GM19035 (cell line): ENCODE measurements around the gene WFS1.

Source experiments
- ATAC-seq: cut with Tn5 transposase; IDR thresholded peaks from one replicate; pipeline ENCODE4 v1.9.1; 2021; ENCODE audit not compliant: unreplicated experiment

The WFS1 gene, protein sequence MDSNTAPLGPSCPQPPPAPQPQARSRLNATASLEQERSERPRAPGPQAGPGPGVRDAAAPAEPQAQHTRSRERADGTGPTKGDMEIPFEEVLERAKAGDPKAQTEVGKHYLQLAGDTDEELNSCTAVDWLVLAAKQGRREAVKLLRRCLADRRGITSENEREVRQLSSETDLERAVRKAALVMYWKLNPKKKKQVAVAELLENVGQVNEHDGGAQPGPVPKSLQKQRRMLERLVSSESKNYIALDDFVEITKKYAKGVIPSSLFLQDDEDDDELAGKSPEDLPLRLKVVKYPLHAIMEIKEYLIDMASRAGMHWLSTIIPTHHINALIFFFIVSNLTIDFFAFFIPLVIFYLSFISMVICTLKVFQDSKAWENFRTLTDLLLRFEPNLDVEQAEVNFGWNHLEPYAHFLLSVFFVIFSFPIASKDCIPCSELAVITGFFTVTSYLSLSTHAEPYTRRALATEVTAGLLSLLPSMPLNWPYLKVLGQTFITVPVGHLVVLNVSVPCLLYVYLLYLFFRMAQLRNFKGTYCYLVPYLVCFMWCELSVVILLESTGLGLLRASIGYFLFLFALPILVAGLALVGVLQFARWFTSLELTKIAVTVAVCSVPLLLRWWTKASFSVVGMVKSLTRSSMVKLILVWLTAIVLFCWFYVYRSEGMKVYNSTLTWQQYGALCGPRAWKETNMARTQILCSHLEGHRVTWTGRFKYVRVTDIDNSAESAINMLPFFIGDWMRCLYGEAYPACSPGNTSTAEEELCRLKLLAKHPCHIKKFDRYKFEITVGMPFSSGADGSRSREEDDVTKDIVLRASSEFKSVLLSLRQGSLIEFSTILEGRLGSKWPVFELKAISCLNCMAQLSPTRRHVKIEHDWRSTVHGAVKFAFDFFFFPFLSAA

DNA sequence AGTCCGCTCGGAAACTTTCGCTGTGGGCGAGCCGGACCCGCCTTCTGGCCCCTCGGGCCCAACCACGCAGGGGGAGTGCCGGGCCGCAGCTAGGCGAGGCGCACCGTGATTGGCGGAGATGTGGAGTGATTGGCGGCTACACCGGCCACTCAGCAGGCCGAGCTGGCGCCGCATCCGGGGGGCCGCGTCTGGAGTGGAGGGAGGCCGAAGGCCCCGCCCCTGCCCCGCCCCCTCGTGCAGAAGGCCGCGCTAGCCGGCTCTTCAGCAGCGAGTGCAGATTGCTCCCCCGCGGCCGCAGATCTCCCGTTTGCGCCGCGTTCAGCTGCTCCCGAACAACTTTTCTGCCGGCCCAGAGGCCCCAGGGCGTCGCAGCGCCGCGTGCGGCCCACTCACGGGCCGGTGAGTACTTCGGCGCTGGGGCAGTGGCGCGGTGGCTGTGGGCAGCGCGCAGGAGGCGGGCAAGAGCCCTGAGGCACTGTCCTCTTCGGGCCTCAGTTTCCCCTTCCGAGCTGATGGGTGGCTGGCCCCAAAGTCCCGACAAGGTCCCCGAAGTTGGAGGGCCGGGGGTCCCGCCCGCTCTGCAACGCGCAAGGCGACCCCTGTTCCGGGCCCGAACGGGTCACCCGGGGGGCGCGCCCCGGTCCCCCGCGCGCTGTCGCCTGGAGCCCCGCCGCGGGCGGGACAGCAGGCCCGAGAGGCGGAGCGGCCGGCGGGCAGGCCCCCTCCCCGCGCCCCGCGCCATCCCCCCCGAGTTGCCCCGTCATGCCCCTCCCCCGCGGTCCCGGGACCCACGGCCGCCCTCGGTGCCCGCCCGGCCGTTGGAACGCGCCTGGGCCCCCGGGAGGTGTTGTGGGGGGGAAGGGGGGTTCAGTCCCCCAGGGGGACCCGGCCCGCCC lies at the start of gene WFS1:
Gene WFS1, plus strand, starts transcription at position 235 of the 896 bp plus-strand sequence. CDS start 7,606 bp downstream, outside the sequence.
- peak; percentile 100 for ATAC-seq

DNA sequence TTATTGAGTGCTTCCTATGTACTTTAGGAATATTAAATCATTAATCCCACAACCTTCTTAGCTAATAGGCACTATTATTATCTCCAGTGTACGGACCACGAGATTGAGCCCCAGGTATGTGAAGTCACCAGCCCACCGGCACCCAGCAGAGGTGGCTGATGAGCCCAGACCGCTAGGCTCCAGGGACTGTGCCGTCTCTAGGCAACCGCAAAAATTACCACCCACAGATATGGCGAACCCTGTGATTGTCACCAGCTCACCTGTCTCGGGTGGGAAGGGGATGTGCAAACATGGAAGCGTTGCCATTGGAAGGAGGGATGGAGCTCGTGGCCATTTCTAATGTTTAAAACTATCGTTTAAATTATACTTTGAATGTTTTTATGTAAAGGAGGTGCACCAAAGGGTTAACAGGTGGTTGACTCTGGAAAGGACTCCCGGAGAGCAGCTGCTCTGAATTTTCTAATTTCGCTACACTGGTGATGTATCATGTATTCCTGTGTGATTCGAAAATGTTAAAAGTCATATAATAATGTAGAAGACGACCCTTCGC lies 48.3 kb upstream of the WFS1 start:
- ATAC-seq, result no peak

DNA sequence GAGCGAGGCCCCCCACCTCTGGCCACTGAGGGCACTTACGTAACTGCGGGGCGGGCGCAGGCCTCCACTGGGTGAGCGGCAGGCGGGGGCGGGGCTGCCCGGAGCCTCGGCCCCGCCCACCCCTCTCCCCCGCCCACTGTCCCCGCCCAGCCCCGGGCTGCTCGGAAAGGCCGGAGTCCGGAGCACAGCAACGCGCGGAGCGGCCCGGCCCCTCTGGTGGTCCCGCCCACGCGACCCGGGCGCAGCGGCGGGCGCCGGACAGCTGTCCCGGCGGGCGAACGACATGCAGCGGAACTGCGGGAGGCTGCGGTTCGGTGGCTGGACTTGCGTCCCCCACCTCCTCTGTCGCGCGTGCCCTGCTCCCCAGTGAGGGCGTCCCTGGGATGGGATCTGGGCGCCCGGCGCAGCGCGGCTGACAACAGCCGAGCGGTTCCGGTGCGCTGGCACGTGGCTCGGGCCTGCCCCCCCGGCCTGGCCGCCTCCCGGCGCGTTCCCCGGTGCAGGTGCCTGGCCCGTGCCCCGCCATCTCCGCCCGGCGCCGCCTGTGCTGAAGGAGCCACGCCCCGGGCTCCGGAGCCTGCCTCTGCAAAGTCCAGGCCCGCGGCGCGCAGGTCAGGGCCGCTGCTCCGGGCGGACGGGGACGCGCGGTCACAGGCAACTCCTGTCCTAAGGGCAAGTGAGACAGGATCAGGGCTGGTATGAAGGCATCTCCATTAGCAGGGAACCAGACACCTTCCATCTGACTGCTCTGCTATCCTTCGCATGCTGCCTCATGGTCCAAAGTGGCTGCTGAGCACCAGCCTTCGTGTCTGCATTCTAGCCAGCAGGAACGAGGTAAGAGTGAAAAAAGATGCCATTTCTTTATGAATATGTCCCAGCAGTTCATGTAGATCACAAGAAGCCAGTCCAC lies 47.5 kb upstream of the WFS1 start:
- no peak for ATAC-seq

DNA sequence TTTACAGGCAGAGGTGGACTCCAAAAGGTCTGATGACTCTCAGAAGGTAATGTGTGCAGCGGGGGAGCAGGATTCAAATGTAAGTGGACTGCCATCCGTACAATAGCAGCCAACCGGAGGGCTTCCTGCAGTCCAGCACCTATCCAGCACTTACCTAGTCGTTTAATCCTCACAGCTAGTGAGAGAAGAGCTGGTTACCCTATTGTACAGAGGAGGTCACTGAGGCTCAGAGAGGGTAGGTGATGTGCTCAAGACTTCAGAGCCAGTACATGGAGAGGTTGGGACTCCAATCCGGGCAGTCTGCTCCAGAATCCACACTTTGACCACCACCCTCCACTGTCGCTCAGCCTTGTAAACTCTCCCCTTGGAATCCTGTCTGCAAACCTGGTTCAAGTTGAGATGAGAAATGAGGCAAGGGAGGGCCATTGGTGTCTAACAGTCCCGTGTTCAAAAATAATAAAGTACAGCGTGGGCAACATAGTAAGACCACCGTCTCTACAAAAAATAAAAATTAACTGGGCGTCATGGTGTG lies 46.8 kb upstream of the WFS1 start:
- no peak for ATAC-seq

DNA sequence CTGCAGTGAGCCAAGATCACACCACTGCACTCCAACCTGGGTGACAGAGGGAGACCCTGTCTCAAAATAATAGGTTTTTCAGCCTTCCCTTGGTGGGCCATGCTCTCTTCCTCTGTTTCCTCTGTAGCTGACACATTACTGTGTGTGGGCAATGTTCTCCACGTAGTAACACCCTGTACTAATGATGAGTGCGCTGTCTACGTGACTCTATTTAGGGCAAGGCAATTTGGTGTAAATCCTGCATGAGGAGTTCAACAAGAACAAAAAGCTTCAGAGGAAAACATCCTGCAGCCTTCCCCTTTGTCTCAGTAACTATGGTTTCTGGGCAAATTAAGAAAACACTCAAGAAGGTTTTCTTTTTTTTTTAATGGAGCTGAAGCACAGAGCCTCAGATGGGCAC lies 44.9 kb upstream of the WFS1 start:
- ATAC-seq, result no peak

DNA sequence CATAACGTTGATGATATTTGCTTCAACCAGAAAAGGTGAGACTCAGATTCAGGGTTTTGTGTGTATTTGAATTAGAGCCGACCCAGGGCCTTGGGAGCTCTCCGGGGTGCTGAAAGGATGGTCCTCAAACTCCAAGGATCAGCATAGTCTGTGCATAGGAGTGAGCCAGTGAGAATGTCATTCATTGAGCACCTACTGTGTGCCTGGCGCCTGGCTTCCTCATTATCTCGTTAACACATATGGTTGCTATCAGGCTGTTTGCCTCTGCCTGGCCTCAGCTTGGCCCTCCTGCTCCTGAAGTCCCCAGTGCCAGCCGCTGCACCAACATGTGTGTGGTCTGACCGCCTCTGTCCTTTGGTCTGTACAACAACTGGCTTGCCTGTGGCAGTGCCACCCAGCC lies 44.2 kb upstream of the WFS1 start:
- no peak for ATAC-seq

DNA sequence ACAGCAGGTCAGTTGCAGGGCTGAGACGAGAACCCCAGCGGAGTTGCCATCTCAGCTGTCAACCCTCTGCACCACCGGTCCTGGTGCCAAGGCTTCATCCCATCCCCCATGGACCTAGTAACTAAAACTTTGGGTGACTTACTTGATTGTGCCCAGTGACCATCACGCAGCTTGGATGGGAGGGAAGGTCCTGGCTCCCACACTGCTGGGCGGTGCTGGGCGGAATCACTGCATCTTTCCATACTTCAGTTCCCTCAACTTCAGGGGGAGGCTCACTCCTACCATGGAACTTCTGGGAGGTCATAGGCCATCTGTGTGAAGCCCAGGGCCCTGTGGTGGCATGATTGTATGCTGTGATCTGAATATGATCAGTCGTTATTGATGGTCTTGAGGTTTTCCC lies 43.1 kb upstream of the WFS1 start:
- ATAC-seq, result no peak

DNA sequence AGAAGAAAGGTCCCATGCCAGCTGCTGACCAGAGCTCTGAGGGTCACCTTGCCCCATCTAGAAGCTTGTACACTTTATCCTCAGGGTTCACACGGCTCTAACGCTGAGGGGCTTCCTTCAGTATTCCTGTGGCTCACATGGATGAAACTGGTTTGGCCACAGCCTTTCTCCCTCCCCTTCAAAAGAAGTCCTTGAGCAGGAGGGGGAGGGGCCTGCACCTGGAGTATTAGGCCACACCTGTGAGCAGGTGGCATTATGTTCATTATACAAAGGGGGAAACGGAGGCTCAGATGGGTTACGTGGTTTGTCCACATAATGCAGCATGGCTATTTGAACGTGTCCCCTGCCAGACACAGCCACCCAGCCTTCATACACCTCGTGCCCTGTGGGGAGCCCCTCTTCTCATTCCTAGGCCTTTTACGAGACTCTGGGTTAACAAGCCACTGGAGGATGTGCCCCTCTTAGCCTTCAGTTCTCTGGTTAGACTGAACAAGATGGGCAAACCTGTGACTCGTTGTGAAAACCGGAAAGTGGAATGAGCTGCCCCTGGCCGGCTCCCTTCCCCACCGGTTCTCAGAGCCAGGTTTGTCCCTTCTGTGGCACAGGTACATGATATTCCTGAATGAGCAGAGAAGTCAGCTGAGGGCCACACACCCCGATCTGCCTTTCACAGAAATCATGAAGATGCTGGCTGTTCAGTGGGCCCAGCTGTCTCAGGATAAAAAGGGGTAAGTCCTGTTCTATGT lies 42.1 kb upstream of the WFS1 start:
- ATAC-seq, result no peak

DNA sequence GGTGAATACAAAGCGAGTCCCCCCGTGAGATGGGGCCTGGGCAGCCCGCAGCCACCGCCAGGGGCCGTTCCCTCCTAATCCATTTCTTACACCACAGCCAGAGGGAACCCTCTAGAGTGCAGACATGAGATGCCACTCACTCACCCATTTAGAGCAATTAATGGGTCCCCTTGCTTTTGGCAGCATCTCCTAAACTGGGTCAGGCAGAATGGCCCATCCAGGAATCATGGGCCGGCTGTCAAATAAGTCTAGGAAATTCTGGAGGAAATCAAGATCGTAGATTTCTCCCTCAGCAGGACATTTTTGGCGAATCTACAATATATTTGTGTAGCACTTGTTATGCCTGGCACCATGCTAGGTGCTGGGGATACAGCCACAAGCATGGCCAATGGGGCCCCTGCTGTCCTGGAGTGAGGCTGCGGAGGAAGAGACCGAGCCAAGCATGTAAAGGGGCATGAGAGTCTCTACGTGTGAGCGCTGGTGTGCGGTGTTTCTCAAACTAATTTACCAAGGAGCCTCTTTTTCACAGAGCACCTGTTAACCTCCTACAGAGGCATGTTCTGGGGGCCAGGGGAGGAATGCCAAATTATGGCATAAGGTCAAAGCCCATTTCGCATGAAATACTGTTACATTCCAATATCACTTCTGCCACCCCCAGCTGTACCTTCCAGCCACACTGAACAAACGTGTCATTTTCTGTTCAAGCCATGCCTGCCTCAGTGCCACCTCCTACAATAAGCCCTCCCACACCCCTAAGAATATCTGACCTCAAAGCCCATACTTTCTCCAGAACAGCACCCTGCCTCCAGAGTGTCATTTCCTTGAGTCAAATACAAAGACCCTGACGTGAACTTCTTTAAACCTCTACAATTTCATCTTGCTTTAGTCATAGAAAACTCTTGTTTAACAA lies 41.2 kb upstream of the WFS1 start:
- no peak for ATAC-seq

DNA sequence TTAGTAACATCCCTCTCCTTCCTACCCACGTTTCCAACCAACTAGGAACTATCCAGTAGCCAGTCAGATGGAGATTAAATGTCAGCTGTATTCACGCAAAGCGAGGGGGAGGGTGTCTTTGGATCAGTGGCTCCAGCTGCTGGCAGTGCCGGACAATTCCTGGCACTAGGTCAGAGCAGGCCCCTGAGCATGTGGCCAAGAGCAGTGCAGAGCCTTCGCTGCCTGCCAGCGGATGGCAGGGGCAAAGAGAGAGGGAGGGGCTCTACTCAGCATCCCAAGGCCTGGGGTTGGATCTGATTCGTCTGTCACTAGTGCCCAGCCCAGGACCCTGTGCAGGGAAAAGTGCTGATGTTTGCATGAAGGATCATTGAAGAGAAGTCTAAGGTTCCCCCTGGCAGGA lies 40.6 kb upstream of the WFS1 start:
- no peak for ATAC-seq

DNA sequence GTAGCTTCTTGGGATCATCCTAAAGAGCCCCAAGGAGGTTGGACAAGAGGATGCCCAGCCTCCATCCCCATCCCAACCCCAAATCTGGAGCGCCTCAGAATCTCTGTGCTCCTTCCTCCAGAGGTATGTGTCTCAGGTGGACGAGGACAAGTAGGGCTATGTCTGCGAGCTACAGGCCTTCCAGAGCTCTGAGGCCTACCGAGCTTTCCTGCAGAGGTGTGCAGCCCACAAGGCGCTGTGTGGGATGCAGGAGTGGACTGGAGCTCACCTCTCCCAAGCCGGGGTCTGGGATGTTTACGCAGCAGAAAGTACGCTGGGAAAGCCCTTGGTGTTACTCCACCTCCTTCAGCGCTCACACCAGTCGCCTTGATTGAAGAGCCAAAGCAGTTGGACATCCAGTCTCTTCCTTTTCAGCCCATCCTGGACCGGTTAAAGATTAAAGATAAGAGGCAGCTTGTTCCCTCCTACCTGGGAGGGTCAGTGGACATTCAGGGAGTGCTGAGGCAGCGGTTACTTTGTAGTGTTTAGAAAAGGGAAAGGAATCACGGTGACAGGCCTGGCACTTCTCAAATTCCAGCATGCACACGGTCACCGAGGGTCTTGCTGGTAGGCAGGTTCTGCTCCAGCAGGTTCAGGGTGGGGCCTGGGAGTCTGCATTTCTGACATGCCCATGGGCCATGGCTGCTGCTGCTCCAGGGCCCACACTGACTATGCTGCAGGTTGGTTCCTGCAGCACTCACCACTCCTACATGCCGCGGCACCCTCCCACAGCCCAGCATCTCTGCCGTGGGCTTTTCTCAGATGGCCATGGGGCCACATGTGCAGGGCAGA lies 39.8 kb upstream of the WFS1 start:
- no peak for ATAC-seq

DNA sequence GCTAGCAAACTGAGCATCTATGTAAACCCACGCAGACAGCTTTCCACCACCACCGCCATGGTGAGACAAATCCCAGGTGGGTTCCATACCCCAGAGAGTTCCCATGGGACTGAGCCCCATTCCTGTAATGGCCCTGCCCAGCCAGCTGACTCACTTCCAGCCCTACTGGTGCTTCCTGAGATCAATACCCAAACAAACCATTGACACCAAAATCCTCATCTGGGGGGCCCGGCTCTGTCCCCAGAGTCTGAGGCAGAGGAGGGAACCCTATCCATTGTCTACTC lies 39.2 kb upstream of the WFS1 start:
- no peak for ATAC-seq

DNA sequence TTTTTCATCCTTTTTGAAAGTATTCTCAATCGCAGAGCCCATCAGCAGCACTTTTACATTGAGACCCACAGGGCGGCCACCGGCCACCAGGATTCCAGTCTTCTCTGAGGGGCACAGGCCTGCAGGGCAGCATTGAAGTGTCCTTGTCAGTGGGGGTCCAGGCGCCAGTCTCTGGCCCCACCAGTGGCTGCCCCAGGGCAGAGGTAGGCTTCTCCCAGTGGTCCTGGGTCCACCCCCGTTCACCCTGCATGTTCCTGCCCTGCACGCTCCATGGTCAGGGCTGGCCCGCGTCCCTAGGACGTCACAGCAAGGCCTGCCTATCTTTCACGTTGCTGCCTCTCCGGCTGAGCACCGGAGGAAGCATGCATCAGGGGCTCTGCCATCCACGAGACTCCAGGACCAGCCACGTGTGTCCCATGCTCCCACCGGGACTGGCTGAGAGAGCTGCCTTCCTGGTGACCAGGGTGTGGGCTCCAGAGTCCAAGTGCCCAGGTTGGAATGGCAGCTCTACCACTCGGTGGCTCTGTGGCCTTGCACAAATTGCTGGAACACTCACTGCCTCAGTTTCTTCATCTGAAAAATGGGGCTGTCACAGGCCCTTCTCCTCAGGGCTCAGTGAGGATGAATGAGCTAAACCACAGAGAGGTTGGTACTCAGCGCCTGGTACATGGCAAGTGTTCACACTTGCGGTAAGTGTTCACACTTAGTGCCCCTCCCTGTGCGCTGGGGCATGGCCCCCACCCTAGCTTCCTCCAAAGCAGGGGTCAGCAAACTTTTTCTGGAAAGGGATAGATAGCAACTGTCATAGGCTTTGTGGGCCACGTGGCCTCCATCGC lies 38.6 kb upstream of the WFS1 start:
- no peak for ATAC-seq

DNA sequence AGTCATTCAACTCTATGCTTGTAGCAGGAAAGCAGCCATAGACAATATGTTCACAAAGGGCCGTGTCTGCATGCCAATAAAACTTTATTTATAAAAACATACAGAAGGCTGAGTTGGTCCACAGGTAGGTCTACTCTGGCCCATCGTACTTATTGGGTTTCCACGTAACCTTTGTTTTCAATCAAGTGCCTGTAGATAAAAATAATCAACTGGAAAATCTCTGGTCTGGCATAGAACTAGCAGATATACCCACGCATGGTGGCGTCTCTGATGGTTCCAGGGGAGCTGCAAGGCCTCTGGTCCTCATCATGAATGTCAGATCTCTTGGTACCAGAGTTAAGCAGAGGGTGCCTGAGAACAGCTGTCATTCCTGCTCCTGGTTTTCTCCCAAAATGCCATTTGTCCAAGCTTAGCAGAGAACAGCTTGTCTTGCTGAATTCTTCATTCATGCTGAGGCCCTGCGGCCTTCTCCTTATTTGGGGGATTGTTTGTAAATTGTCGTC lies 37.9 kb upstream of the WFS1 start:
- ATAC-seq, result no peak

DNA sequence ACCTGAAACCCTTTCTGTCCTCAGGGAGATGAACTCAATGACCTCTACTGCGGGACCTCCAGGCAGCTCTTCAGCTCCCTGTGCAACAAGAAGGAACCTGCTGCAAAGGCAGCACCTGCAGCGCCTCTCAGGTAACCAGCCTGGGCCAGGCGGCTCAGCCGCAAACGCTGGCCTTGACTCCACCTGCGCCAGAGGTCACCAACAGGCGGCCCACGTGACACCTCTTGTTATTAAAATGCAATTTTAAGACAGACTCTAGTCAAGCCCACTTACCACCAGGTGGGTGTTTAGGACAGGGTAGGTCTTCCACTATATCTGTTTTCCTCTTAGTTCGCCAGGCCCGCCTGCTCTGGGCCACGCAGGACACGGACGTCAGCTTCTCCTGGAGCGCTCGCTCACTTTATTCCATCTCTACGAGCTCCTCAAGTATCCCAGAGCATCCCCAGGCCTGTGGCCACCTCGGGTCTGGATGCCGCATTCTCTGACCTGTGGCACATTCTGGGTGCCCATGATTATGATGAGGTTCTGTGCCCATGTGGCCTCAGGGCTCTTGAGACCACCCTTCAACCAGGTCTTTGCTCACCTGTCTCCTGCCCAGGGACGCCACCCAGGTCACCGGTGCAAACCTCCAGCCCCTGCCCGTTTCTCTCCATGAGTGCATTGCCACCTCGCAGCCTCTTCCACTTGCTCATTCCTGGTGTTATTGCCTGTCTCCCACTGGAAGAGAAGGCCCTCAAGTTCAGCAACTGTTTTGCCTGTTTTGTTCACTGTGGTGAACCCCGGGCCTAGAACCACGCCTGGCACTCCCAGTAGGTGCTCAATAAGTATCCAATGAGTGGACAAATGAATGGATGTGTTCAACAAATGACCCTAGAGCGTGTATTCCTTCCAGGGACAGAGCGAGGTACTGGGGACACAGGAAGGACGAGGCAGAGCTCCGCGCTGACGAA lies 36.5 kb upstream of the WFS1 start:
- no peak for ATAC-seq
